ENCODE results near the gene SMC6. TPM values are rescaled to one million over a fixed set of nuclear protein-coding genes. Genes with fewer than 3 reads are reported as not detected.

Gene SMC6
- total and polyA plus RNA-seq, 10 of the 15 experiments (the other 5 are each of a cell fraction or from before 2014, with no cell fraction given), result 12.8 to 63.8 (median 38.8) TPM

DNA sequence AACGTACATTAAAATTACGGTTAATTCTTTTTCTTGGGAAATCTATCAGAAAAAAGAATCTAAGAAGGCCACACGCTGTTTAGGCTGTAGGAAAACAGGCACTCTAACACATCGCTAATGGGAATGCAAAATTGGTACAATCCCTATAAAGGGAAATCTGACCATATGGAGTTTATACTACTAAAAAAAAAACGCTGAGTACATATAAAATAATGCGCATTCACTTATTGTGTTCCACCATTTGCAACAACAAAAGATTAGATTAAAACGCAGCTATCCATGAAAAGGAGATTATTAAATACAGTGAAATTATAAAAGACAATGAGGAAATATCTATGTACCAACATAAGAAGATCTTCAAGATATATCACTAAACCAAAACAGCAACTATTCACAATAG lies 62.8 kb downstream of the SMC6 start:
- CTCF ChIA-PET, result interaction anchor here (1.5 kb wide), 1 partner anchor 20 kb away, joined by 7 read pairs; no protein-coding TSS in a partner anchor
- FAIRE-seq, result no peak
- TF ChIP-seq SMAD1 (IDR thresholded peaks at IDR 0.05; ENCODE audit: low read depth, partially characterized antibody), result no peak
- TF ChIP-seq, protein P1, sequence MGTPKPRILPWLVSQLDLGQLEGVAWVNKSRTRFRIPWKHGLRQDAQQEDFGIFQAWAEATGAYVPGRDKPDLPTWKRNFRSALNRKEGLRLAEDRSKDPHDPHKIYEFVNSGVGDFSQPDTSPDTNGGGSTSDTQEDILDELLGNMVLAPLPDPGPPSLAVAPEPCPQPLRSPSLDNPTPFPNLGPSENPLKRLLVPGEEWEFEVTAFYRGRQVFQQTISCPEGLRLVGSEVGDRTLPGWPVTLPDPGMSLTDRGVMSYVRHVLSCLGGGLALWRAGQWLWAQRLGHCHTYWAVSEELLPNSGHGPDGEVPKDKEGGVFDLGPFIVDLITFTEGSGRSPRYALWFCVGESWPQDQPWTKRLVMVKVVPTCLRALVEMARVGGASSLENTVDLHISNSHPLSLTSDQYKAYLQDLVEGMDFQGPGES (IDR thresholded peaks at IDR 0.05), result no peak
- TF ChIP-seq, protein P2, sequence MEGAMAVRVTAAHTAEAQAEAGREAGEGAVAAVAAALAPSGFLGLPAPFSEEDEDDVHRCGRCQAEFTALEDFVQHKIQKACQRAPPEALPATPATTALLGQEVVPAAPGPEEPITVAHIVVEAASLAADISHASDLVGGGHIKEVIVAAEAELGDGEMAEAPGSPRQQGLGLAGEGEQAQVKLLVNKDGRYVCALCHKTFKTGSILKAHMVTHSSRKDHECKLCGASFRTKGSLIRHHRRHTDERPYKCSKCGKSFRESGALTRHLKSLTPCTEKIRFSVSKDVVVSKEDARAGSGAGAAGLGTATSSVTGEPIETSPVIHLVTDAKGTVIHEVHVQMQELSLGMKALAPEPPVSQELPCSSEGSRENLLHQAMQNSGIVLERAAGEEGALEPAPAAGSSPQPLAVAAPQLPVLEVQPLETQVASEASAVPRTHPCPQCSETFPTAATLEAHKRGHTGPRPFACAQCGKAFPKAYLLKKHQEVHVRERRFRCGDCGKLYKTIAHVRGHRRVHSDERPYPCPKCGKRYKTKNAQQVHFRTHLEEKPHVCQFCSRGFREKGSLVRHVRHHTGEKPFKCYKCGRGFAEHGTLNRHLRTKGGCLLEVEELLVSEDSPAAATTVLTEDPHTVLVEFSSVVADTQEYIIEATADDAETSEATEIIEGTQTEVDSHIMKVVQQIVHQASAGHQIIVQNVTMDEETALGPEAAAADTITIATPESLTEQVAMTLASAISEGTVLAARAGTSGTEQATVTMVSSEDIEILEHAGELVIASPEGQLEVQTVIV (IDR thresholded peaks at IDR 0.05; ENCODE audit: borderline replicate concordance, partially characterized antibody), result no peak
- TF ChIP-seq EED (IDR thresholded peaks at IDR 0.05; ENCODE audit: low read depth), result no peak
- TF ChIP-seq ZNF207 (IDR thresholded peaks at IDR 0.05; ENCODE audit: borderline replicate concordance), result no peak
- TF ChIP-seq JUND (IDR thresholded peaks at IDR 0.05; ENCODE audit: low read depth, low read length), result no peak
- TF ChIP-seq RELA (IDR thresholded peaks at IDR 0.05; ENCODE audit: borderline replicate concordance, partially characterized antibody), result no peak
- no peak for TF ChIP-seq ZNF274 (IDR thresholded peaks at IDR 0.05; ENCODE audit: insufficient read depth, insufficient read length)
- no peak for TF ChIP-seq TBL1XR1 (IDR thresholded peaks at IDR 0.05; ENCODE audit: low read depth, low read length)
- TF ChIP-seq TCF7 (IDR thresholded peaks at IDR 0.05; ENCODE audit: borderline replicate concordance), result no peak
- TF ChIP-seq MXI1 (IDR thresholded peaks at IDR 0.05; ENCODE audit: low read depth, low read length), result no peak
- no peak for TF ChIP-seq IKZF2 (IDR thresholded peaks at IDR 0.05)
- TF ChIP-seq SMARCA5 (IDR thresholded peaks at IDR 0.05), result no peak
- TF ChIP-seq, protein P3, sequence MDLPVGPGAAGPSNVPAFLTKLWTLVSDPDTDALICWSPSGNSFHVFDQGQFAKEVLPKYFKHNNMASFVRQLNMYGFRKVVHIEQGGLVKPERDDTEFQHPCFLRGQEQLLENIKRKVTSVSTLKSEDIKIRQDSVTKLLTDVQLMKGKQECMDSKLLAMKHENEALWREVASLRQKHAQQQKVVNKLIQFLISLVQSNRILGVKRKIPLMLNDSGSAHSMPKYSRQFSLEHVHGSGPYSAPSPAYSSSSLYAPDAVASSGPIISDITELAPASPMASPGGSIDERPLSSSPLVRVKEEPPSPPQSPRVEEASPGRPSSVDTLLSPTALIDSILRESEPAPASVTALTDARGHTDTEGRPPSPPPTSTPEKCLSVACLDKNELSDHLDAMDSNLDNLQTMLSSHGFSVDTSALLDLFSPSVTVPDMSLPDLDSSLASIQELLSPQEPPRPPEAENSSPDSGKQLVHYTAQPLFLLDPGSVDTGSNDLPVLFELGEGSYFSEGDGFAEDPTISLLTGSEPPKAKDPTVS (IDR thresholded peaks at IDR 0.05; ENCODE audit: low read depth, low read length), result no peak
- TF ChIP-seq SIX5 (IDR thresholded peaks at IDR 0.05; ENCODE audit: low read depth, low read length, severe bottlenecking), result no peak
- TF ChIP-seq ESRRA (IDR thresholded peaks at IDR 0.05; ENCODE audit: low read length), result no peak
- TF ChIP-seq NRF1 (conservative IDR thresholded peaks at IDR 0.05; ENCODE audit: low read depth, low read length), result no peak
- TF ChIP-seq, protein P4, sequence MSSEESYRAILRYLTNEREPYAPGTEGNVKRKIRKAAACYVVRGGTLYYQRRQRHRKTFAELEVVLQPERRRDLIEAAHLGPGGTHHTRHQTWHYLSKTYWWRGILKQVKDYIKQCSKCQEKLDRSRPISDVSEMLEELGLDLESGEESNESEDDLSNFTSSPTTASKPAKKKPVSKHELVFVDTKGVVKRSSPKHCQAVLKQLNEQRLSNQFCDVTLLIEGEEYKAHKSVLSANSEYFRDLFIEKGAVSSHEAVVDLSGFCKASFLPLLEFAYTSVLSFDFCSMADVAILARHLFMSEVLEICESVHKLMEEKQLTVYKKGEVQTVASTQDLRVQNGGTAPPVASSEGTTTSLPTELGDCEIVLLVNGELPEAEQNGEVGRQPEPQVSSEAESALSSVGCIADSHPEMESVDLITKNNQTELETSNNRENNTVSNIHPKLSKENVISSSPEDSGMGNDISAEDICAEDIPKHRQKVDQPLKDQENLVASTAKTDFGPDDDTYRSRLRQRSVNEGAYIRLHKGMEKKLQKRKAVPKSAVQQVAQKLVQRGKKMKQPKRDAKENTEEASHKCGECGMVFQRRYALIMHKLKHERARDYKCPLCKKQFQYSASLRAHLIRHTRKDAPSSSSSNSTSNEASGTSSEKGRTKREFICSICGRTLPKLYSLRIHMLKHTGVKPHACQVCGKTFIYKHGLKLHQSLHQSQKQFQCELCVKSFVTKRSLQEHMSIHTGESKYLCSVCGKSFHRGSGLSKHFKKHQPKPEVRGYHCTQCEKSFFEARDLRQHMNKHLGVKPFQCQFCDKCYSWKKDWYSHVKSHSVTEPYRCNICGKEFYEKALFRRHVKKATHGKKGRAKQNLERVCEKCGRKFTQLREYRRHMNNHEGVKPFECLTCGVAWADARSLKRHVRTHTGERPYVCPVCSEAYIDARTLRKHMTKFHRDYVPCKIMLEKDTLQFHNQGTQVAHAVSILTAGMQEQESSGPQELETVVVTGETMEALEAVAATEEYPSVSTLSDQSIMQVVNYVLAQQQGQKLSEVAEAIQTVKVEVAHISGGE (CRISPR knock-in tag; IDR thresholded peaks at IDR 0.05), result no peak

More for the DNA sequence above, 62.8 kb downstream of the SMC6 start:
- in situ Hi-C loops (cut with MboI), result no loop called here
- H3K4me3 ChIP-seq, result no peak overlapping the region
- no peak overlapping the region for H3K4me2 ChIP-seq (ENCODE audit: control insufficient read depth, insufficient read depth)
- intact Hi-C loops (cut with micrococcal nuclease; ENCODE audit: unreplicated experiment), result no loop called here
- H3K27ac ChIP-seq (ENCODE audit: control insufficient read depth, insufficient read depth), result no peak overlapping the region
- SMC1A ChIA-PET (ENCODE audit: uncharacterized antibody, unreplicated experiment), result interaction anchor here (0.6 kb wide), 1 partner anchor 494 kb away, joined by 3 read pairs; no protein-coding TSS in a partner anchor
- H3K4me1 ChIP-seq (ENCODE audit: control insufficient read depth, insufficient read depth, low read length), result no peaks in the 10 kb centered on the region
- no peaks in the 10 kb centered on the region for H3K27me3 ChIP-seq (replicated peaks in 1 of 2; ENCODE audit: control insufficient read depth in 2 of 2, insufficient read depth in 2 of 2, low read length in 1 of 2)
- no peak for ATAC-seq
- WGBS (ENCODE audit: insufficient coverage, insufficient replicate concordance, low lambda C conversion rate, missing lambda C conversion rate), result 98% methylated on average over 7 of the region's 7 CpGs
- no peaks in the 10 kb centered on the region for H3K79me2 ChIP-seq (ENCODE audit: control insufficient read depth, insufficient read depth, low read length)
- no peak overlapping the region for H2AFZ ChIP-seq (ENCODE audit: control insufficient read depth, low read depth, low read length)
- H3K36me3 ChIP-seq (ENCODE audit: control insufficient read depth in 2 of 2, insufficient read depth in 2 of 2, low read length in 1 of 2), result peaks cover under 1 to 10% of the 10 kb centered on the region in 2 experiments; a peak in 3 of 4 replicates
- POLR2A ChIA-PET, result interaction anchor here (0.6 to 1.1 kb wide), 2 partner anchors 18 to 249 kb away, joined by 3 read pairs; no protein-coding TSS in a partner anchor
- BruUV-seq (replicated peaks), result no TSS peak
- no peaks in the 10 kb centered on the region for H4K20me1 ChIP-seq (ENCODE audit: control insufficient read depth, insufficient read depth)
- RAD21 ChIA-PET (ENCODE audit: unreplicated experiment), result no interaction called here
- H3K9ac ChIP-seq (ENCODE audit: control insufficient read depth, insufficient read depth, low read length), result no peak overlapping the region
- H3K9me3 ChIP-seq (replicated peaks; ENCODE audit: control insufficient read depth, insufficient read depth, low read length), result no peaks in the 10 kb centered on the region; the same call in 2 of the 3 replicates
- DNase-seq (ENCODE audit: low read depth, low spot score), result no peak
